MG63 (cell line): ENCODE data around the gene PLEKHG2. TPM values are rescaled to one million over a fixed set of nuclear protein-coding genes. Genes with fewer than 3 reads are reported as not detected.
"Not testable (repeated sequence)": the region's sequence is repeated elsewhere in the genome, so short reads cannot be mapped to it uniquely, and the experiment has no call there.

Experiments
- DNase-seq: peaks from one replicate; pipeline ENCODE4 v3.0.0-alpha.2; 2020
- H3K27me3 ChIP-seq: fragments of 250-450 bp; sonication (Bioruptor Pico); 2 replicates; pipeline ENCODE4 v1.5.1; 2020; ENCODE audit warnings: mild to moderate bottlenecking, moderate library complexity
- H3K36me3 ChIP-seq: fragments of 250-450 bp; sonication (Bioruptor Pico); 2 replicates; pipeline ENCODE4 v1.5.1; 2020; ENCODE audit warnings: mild to moderate bottlenecking, moderate library complexity
- H3K4me3 ChIP-seq: fragments of 250-450 bp; sonication (Bioruptor Pico); 2 replicates; pipeline ENCODE4 v1.5.1; 2020; ENCODE audit warnings: mild to moderate bottlenecking, moderate library complexity
- H3K9me3 ChIP-seq: fragments of 250-450 bp; sonication (Bioruptor Pico); 2 replicates; pipeline ENCODE4 v1.5.1; 2020; ENCODE audit warnings: mild to moderate bottlenecking, moderate library complexity
- total RNA-seq: library from RNA; depleted of rRNA; stranded (reverse); fragments of >200 nt; shearing (Covaris generic); gene quantifications from 2 replicates; pipeline ENCODE4 v1.2.3, GENCODE V29; 2014; ENCODE audit warnings: low replicate concordance

PLEKHG2 gene
- total RNA-seq, 1 experiment from 2014 or later: 12.4 TPM

DNA sequence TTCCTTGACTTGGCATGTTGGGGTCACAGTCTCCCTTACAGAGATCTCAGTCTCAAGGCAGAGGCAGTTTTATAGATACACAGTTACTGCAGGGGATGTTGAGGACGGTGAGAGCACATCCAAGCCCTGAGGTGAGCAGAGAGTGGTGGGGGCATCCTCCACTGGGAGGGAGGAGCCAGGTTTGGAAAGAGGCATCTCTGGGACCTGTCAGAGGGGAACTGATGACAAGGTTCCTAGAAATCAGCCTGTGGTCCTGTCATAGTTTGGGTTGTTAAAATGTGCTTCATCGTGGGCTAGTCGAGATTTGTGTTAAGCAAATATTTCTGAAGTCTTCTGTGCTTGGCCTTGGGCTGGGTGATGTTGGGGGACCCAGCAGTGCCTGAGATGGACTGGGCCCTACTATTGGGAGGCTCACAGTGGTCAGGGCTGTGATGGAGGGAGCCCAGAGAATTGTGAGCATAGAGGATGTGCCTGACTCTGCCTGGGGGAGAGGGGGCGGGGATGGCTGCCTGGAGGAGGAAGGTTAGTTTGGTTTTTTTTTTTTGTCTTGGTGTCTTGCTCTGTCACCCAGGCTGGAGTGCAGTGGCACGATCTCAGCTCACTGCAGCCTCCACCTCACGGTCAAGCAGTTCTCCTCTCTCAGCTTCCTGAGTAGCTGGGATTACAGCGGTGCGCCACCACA is 36.8 kb downstream of the PLEKHG2 start:
- Histone ChIP-seq H3K9me3 (no peaks in the 10 kb centered on the region; the same call in 1 of the 2 replicates), H3K4me3 (no peak overlapping the region), H3K36me3 (peaks cover 55% of the 10 kb centered on the region), H3K27me3 (no peaks in the 10 kb centered on the region)
- DNase-seq: no peak

DNA sequence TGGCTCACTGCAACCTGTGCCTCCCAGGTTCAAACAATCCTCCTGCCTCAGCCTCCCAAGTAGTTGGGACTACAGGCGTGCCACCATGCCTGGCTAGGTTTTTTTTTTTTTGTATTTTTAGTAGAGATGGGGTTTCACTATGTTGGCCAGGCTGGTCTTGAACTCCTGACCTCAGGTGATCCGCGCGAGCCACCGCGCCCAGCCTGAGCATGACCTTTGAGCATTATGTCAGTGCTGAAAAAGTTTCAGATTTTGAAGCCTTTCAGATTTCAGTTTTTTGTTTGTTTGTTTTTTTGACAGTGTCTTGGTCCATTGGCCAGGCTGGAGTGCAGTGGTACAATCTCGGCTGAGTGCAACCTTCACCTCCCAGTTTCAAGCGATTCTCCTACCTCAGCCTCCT is 38.8 kb downstream of the PLEKHG2 start:
- H3K36me3 ChIP-seq: peaks cover 62% of the 10 kb centered on the region
- not testable (repeated sequence) for DNase-seq

DNA sequence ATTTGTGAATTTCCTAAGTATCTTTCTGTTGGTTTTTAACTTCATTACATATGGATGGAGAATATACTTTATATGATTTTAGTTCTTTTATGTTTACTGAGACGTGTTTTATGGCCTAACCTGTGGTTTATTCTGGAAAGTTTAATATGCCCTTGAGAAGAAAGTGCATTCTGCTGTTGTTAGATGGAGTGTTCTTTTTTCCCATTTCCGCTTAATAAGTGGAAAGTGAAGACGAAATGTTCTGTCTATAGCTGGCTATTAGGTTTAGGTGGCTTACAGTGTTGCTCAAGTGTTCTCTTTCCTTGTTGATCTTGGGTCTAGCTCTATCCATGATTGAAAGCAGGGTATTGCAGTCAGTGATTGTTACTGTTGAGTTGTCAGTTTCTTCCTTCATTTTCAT is 50.9 kb downstream of the PLEKHG2 start:
- DNase-seq: no peak
- Histone ChIP-seq H3K9me3 (no peaks in the 10 kb centered on the region), H3K4me3 (no peak overlapping the region), H3K36me3 (peaks cover 88% of the 10 kb centered on the region), H3K27me3 (no peaks in the 10 kb centered on the region)

More for the DNA sequence above, 38.8 kb downstream of the PLEKHG2 start:
- H3K27me3 ChIP-seq, H3K9me3 ChIP-seq, H3K4me3 ChIP-seq: not testable (repeated sequence)

DNA sequence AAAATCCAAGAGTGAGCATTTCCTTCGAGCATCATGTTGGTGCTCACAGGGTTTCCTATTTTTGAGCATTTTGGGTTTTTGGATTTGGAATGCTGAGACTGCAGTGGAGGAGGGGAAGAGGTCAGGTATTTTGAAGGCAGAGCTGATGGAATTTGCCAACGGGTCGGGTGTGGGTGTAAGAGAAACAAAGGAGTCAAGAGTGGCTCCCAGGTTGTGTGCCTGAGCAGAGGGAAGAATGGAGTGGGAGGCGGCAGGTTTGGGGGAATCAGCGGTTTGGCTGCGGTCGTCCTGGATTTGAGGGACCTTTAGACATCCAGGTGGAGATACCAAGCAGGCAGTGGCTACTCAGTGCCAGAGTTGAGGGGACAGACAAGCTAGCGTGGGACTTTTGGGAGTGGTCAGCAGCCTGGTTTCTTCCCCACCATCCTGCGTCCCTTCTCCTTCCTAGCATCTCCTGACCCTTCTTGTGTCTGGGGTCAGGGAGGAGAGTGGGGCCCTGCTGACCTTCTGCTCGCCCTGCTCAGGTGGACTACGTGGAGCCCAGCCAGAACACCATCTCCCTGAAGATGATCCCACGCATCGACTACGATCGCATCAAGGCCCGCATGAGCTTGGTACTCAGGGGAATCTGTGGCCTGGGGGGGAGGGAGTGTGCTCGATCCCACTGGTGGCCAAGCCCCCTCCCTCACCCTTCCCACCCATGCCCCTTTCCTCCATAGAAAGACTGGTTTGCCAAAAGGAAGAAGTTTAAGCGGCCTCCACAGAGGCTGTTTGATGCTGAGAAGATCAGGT is 53.7 kb downstream of the PLEKHG2 start:
- DNase-seq: no peak

DNA sequence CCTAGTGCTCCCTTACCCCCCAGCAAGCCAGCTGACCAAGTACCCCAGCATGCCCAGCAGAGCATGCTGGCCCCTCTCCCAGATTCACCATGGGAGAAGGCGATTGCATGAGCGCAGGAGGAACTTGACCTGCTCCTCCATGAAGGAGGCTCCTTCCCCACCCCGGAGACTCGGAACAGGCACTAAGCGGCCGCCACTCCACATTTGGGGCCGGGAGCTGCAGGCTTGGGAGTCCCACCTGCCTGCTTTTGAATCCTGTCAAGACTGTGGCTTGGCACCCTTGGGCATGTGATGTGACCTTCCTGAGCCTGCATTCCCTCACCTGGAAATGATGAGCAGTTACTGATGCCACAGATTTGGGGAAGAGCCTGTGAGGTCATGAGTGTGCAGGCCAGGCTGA is 55.5 kb downstream of the PLEKHG2 start:
- no peak for DNase-seq
- H3K36me3 ChIP-seq: peaks cover 96% of the 10 kb centered on the region
- H3K9me3 ChIP-seq: no peaks in the 10 kb centered on the region
- H3K27me3 ChIP-seq: no peaks in the 10 kb centered on the region
- H3K4me3 ChIP-seq: no peak overlapping the region

More for the DNA sequence above, 53.7 kb downstream of the PLEKHG2 start:
- Histone ChIP-seq H3K9me3 (no peaks in the 10 kb centered on the region), H3K27me3 (no peaks in the 10 kb centered on the region), H3K36me3 (peaks cover 88% of the 10 kb centered on the region), H3K4me3 (no peak overlapping the region)

DNA sequence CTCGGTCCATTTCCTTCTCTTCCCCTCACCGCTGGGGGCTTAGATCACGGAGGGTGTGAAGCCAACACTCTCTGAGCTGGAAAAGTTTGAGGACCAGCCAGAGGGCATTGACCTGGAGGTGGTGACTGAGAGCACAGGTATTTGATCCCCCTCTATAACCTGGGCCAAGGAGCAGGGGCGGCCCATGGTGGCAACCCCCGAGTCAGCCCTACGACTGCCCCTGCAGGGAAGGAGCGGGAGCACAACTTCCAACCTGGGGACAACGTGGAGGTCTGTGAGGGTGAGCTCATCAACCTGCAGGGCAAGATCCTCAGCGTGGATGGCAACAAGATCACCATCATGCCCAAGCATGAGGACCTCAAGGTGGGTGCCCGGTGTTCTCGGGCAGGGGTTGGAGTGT is 56.6 kb downstream of the PLEKHG2 start:
- Histone ChIP-seq H3K36me3 (peaks cover 100% of the 10 kb centered on the region), H3K9me3 (no peaks in the 10 kb centered on the region), H3K27me3 (no peaks in the 10 kb centered on the region), H3K4me3 (no peak overlapping the region)
- DNase-seq: no peak

DNA sequence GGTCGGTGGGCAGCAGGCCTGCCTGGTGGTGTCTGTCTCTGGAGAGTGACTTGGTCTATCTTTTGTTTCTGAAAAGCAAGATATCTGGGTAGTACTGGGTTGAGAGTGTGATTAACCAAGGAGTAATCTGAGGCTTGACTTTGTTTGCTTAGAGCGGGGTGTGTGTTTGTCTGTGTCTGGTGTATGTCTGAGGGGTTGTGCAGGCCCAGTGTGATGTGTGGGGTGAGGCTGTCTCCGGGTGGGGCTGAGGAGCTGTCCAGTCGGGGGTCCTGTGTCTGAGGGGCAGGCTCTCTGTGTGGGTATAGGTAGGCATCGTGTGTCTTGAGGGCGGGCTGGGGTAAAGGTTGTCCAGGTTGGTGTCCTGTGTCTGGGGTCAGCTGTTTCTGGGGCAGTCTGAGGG is 57.1 kb downstream of the PLEKHG2 start:
- no peak for DNase-seq
- no peaks in the 10 kb centered on the region for H3K9me3 ChIP-seq
- H3K4me3 ChIP-seq: no peak overlapping the region
- H3K27me3 ChIP-seq: no peaks in the 10 kb centered on the region
- H3K36me3 ChIP-seq: peaks cover 100% of the 10 kb centered on the region

DNA sequence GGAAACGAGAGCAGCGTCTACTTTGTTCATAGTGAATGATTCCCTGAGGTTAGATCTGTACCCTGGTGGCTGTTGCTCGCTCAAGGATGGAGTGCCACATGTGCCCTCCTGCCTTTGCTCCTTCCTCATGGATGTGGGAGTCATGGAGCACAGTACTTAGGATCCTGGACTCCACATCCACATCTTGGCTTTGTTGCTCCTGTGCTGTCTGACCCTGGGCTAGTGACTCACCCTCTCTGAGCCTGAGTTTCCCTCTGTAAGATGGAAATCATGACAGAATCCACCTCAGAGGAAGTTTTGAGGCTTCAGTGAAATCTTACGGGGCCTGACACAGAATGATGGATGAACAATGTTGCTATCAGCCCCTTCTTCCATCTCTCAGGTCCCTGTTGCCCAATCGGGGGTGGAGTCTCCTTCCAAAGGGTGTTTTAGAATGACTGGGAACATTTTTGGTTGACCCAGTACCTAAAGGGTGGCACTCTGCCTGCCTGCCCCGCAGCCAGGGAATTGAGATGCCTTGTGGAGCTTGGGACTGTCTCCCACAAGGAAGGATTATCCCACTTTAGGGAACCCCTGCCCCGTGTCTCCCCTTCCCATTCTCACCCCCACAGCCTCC is 58.4 kb downstream of the PLEKHG2 start:
- DNase-seq: no peak
- H3K36me3 ChIP-seq: peaks cover 97% of the 10 kb centered on the region

DNA sequence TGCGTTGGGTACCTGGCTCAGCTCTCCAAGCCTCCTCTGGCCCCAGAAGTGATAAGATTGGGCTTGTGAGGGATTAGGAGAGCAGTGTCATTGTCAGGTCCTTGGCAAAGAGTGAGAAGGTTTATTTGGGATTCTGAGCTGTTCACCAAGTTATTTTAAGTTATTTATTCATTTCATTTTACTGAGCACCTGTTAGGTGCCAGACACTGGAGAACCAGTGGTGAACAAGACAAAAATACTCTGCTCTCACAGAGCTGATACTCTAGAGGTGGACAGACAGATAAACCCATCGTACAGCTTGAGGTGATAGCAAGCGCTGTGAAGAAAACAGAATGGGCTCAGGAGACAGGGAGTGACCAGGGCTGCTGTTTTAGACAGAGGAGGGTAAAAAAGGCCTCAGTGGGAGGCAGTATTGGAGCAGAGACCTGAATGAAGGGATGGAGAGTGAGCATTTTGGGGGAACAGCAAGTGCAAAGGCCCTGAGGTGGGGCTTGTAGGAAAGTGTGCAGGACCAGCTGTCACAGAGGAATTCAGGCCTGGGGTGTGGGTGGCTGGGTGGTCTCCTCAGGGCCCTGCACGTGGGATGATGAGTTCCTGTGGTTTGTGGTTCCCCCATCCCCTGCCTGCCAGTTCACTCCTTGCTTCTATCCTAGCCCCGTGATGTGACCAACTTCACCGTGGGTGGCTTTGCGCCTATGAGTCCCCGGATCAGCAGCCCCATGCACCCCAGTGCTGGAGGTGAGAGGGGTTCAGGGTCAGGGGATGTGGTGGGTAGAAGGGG is 59.5 kb downstream of the PLEKHG2 start:
- no peak for DNase-seq
- H3K36me3 ChIP-seq: peaks cover 97% of the 10 kb centered on the region
- H3K27me3 ChIP-seq: no peaks in the 10 kb centered on the region

More for the DNA sequence above, 58.4 kb downstream of the PLEKHG2 start:
- H3K9me3 ChIP-seq: no peaks in the 10 kb centered on the region
- H3K4me3 ChIP-seq: no peak overlapping the region
- no peaks in the 10 kb centered on the region for H3K27me3 ChIP-seq

DNA sequence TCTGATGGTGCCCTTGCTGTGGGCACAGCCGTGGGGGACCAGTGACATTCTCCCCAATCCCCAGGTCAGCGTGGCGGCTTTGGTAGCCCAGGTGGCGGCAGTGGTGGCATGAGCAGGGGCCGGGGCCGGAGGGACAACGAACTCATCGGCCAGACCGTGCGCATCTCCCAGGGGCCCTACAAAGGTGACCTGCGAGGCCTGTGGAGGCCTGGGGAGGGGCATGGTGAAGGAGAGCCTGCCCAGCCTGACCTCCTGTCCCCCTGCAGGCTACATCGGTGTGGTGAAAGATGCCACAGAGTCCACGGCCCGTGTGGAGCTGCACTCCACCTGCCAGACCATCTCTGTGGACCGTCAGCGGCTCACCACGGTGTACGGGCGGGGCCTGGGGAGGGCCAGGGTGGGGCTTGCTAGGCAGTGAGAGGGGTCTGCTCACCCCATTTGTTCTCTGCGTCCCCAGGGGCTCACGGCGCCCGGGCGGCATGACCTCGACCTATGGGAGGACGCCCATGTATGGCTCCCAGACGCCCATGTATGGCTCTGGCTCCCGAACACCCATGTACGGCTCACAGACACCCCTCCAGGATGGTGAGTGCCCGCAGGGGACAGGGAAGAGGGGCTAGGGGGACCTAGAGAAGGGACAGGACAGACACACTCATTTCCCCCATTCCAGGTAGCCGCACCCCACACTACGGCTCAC is 60.4 kb downstream of the PLEKHG2 start:
- H3K9me3 ChIP-seq: no peaks in the 10 kb centered on the region
- DNase-seq: no peak
- H3K27me3 ChIP-seq: no peaks in the 10 kb centered on the region
- no peak overlapping the region for H3K4me3 ChIP-seq
- H3K36me3 ChIP-seq: peaks cover 87% of the 10 kb centered on the region

More for the DNA sequence above, 59.5 kb downstream of the PLEKHG2 start:
- H3K9me3 ChIP-seq: no peaks in the 10 kb centered on the region
- no peak overlapping the region for H3K4me3 ChIP-seq

DNA sequence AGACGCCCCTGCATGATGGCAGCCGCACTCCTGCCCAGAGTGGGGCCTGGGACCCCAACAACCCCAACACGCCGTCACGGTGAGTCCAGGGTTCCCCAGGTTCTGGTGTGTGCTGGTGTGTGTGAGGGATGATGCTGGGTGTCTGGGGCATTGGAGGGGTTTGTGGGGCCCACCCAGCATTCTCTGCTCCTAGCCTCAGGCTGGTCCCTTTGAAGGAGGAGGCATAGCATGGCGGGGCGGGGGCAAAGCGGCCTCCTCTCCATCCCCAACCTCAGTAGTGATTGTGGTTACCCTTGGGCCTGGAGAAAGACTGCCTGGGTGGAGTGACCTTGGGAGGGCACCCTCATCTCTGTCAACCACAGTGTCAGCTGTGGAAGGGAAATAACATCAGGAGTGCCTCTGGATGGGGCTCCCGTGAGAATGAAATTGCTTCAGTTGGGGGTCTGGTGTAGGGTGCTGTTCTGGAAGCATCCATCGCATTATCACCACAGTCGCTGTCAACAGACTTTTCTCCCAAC is 61.0 kb downstream of the PLEKHG2 start:
- no peak overlapping the region for H3K4me3 ChIP-seq
- no peak for DNase-seq
- peaks cover 81% of the 10 kb centered on the region for H3K36me3 ChIP-seq
- H3K27me3 ChIP-seq: no peaks in the 10 kb centered on the region
- H3K9me3 ChIP-seq: no peaks in the 10 kb centered on the region

DNA sequence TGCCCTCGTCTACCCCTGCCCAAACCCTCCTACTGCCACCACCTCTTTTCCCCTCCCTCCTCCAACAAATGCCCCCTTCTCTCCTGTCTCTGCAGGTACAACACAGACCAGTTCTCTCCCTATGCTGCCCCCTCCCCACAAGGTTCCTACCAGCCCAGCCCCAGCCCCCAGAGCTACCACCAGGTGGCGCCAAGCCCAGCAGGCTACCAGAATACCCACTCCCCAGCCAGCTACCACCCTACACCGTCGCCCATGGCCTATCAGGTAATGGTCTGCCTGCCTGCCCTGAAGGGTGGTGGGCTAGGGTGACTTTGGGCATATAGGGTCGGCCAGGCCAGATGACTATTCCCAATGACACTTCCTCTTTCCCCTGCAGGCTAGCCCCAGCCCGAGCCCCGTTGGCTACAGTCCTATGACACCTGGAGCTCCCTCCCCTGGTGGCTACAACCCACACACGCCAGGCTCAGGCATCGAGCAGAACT is 61.7 kb downstream of the PLEKHG2 start:
- no peak overlapping the region for H3K4me3 ChIP-seq
- H3K36me3 ChIP-seq: peaks cover 75% of the 10 kb centered on the region
- H3K27me3 ChIP-seq: no peaks in the 10 kb centered on the region
- DNase-seq: peak; percentile 47
- H3K9me3 ChIP-seq: no peaks in the 10 kb centered on the region

DNA sequence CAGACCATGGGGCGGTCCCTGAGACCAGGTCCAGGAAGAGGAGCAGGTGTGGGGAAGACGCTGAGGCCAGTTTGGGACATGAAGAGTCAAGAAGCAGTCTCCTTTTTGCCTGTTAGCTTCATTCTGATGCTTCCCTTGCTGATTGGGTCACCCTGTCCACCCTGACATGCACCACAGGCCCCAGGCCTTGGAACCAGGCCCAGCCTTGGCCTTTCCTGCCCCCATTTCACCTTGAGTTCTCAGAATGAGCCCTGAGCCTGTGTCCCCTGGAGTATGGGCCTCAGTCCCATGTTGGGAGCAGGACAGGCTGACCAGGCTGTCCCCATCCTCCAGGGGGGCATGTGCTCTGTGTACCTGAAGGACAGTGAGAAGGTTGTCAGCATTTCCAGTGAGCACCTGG is 63.3 kb downstream of the PLEKHG2 start:
- no peak overlapping the region for H3K4me3 ChIP-seq
- no peaks in the 10 kb centered on the region for H3K9me3 ChIP-seq
- H3K36me3 ChIP-seq: peaks cover 60% of the 10 kb centered on the region
- H3K27me3 ChIP-seq: no peaks in the 10 kb centered on the region
- no peak for DNase-seq
